ENCODE measurements around the gene EFNB2.

- TF ChIP-seq EZH2 (IDR thresholded peaks at IDR 0.05; ENCODE audit: low read length, unreplicated experiment) (no peak), CTCF (conservative IDR thresholded peaks at IDR 0.05; ENCODE audit: low read depth, low read length) (no peak)
Observed at GRCh38 chr13:106440866-106441265, 94.6 kb downstream of the EFNB2 start.
